Activated CD4-positive, alpha-beta T cell treated with anti-CD3 and anti-CD28 coated beads for 36 hours (primary cell): ENCODE data around the gene MYO1A. TPM values are rescaled to one million over a fixed set of nuclear protein-coding genes. Genes with fewer than 3 reads are reported as not detected.

Source experiments
- ATAC-seq: fragments of 200-7000 bp; cut with Tn5 transposase; one replicate; pipeline ENCODE4 v1.10.0; 2021; ENCODE audit warnings: mild to moderate bottlenecking, moderate library complexity
- CTCF ChIA-PET: fragments of 350-600 bp; sonication (Branson Sonifier 250); formaldehyde crosslinking; loops from one replicate; lab custom pipeline; 2021; ENCODE audit warnings: antibody characterized with exemption; lab: Charles Lee
- POLR2A ChIA-PET: fragments of 350-600 bp; sonication (Branson Sonifier 250); formaldehyde crosslinking; loops from one replicate; lab custom pipeline; 2021; ENCODE audit warnings: antibody characterized with exemption, inconsistent platforms; lab: Charles Lee
- DNase-seq: peaks from one replicate; pipeline ENCODE4 v3.0.0-alpha.2; 2020
- H3K27ac Mint-ChIP-seq: one replicate; pipeline ENCODE4 v1.8.0; 2021; ENCODE audit warnings: mixed read lengths
- H3K27me3 Mint-ChIP-seq: one replicate; pipeline ENCODE4 v1.8.0; 2021; ENCODE audit warnings: mixed read lengths
- H3K36me3 Mint-ChIP-seq: one replicate; pipeline ENCODE4 v1.8.0; 2021; ENCODE audit warnings: low read depth, mixed read lengths
- H3K4me1 Mint-ChIP-seq: one replicate; pipeline ENCODE4 v1.8.0; 2021; ENCODE audit warnings: mixed read lengths
- H3K4me3 Mint-ChIP-seq: one replicate; pipeline ENCODE4 v1.8.0; 2021; ENCODE audit warnings: mild to moderate bottlenecking, moderate library complexity, mixed read lengths
- H3K9me3 Mint-ChIP-seq: one replicate; pipeline ENCODE4 v1.8.0; 2021; ENCODE audit warnings: low read depth, mixed read lengths
- intact Hi-C, 2 experiments: fragments of 100-400 bp; cut with DNase I in 1 of 2; cut with micrococcal nuclease in 1 of 2; formaldehyde crosslinking; loops; one replicate each; pipeline versions ENCODE4 v1.14.2 to v1.15.1; 2022 to 2024; cut with DNase I, micrococcal nuclease
- total RNA-seq, 2 experiments: library from RNA; stranded (reverse); gene quantifications; one replicate each; pipeline ENCODE4 v1.2.3, GENCODE V29; 2021

MYO1A gene
- total RNA-seq, result 1 to 10 TPM; 2.4 to 2.6 TPM

DNA sequence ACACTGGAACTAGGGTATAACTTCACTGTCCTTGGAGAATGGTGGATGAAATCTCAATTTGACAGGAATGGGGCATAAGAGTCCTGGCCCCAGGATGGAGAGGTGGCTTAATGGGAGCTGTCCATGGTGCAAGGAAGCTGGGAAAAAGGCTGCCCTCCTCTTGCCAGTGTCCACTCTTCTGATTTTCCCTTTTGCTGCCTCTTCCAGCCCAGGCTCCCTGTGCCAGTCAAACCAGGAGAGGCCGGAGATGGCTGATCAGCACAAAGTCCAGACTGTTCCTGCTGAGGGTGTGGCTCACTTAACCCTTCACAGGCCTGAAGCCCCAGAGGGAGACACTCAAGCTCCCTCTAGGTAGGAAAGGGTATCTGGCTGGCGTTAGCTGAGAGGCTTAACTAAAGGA, at the start of gene MYO1A:
Gene MYO1A (minus strand): TSS at position 240 of the 400 bp plus-strand sequence. CDS start 1,806 bp downstream, outside the sequence.
- no peak within 1 kb of the TSS for H3K4me3 Mint-ChIP-seq
- intact Hi-C loops, result no loop called here
- POLR2A ChIA-PET, result no interaction called here
- no peaks in the 10 kb centered on the region for H3K27me3 Mint-ChIP-seq
- H3K27ac Mint-ChIP-seq, result no peak within 1 kb of the TSS
- no peaks in the 10 kb centered on the region for H3K9me3 Mint-ChIP-seq
- CTCF ChIA-PET, result interaction anchor here (1.0 to 3.8 kb wide), 7 partner anchors 11 to 296 kb away, joined by 3 to 28 read pairs (median 4); no protein-coding TSS in a partner anchor
- ATAC-seq (no peak), DNase-seq (no peak)
- H3K36me3 Mint-ChIP-seq, result peaks cover 15% of the 10 kb centered on the region
- H3K4me1 Mint-ChIP-seq, result peaks cover 32% of the 10 kb centered on the region

DNA sequence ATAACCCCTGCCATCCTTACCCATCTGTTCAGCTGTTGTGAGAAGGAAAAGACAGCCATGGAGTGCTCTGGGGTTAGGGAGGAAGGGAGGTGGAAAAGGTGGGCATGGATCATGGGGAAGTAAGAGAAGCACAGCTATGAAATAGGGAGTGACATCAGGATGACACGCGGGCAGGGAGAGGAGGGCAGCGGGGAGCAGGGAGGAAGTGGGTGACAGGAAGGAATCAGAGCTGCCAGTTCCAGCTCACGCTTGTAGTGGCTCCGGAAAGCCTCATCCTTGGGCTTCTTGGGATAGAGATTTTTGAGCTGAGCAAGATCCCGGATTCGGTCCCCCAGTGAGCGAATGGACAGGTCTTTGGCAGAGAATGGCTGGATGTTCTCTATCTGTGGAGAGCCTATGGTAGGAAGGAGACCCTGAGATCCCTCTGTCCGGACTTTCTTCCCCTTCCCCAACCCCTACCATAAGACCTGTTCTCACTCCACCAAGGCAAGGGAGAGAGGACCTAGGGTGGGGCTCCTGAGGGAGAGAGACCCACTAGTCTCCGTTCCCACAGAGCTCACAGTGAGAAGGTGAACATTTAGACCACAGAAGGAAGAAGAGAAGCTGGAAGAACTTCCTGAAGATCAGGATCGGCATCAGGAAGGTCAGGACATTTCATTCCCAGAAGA, 49.3 kb upstream of the MYO1A start:
- no peak for ATAC-seq
- Mint-ChIP-seq H3K27ac (peak overlapping the region; percentile 84), H3K9me3 (no peaks in the 10 kb centered on the region), H3K4me1 (peaks cover 39% of the 10 kb centered on the region), H3K4me3 (no peak overlapping the region), H3K36me3 (peaks cover 63% of the 10 kb centered on the region), H3K27me3 (no peaks in the 10 kb centered on the region)
- POLR2A ChIA-PET, result interaction anchor here (0.6 to 0.8 kb wide), 2 partner anchors 20 to 25 kb away, joined by 3 read pairs; partner anchors contain the start of gene NEMP1
- CTCF ChIA-PET, result interaction anchor here (1.0 to 24.0 kb wide), 6 partner anchors 9 to 27 kb away, joined by 3 to 411 read pairs (median 4); partner anchors contain the start of genes NEMP1 and STAT6
- no peak for DNase-seq
- intact Hi-C loops, result no loop called here

DNA sequence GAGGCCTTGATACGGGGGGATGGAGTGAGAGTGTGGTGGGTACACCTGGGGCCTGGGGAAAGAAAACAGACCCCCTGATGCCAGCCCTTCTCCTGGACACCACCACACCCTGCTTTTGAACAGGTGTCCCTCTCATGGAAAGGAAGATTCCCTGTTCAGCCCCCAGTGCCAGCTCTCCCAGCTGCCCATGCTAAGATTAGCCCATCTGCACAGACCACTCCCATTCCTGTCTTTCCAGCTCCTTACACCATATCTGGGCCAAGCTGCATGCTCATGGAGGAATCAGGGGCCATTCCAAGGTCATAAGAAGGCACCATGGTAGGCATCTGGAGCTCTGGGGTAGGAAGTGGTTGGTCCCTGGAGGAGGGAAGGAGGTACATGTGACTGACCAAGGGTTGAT, 48.6 kb upstream of the MYO1A start:
- POLR2A ChIA-PET, result interaction anchor here (0.6 to 0.8 kb wide), 2 partner anchors 20 to 26 kb away, joined by 3 read pairs; partner anchors contain the start of gene NEMP1
- Mint-ChIP-seq H3K27me3 (no peaks in the 10 kb centered on the region), H3K4me1 (peaks cover 37% of the 10 kb centered on the region), H3K27ac (peak overlapping the region; percentile 84), H3K9me3 (no peaks in the 10 kb centered on the region), H3K4me3 (no peak overlapping the region), H3K36me3 (peaks cover 60% of the 10 kb centered on the region)
- intact Hi-C loops, result no loop called here
- DNase-seq, result no peak
- CTCF ChIA-PET, result interaction anchor here (1.2 to 24.0 kb wide), 4 partner anchors 9 to 27 kb away, joined by 3 to 411 read pairs (median 12); partner anchors contain the start of genes NEMP1 and STAT6
- ATAC-seq, result no peak

DNA sequence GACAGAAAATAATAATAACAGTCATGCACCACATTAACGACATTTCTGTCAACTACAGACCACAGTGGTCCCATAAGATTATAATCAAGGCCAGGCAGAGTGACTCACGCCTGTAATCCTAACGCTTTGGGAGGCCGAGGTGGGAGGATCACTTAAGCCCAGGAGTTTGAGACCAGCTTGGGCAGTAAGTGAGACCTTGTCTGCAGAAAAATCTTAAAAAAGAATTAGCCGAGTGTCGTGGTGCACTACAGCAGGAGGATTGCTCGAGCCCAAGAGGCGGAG, 47.6 kb upstream of the MYO1A start:
- Mint-ChIP-seq H3K9me3 (no peaks in the 10 kb centered on the region), H3K4me3 (no peak overlapping the region), H3K36me3 (peaks cover 67% of the 10 kb centered on the region), H3K4me1 (peaks cover 45% of the 10 kb centered on the region), H3K27ac (no peak overlapping the region), H3K27me3 (no peaks in the 10 kb centered on the region)
- no peak for ATAC-seq
- ChIA-PET POLR2A (interaction anchor here (0.7 to 1.1 kb wide), 2 partner anchors 14 to 627 kb away, joined by 5 to 6 read pairs; no protein-coding TSS in a partner anchor), CTCF (interaction anchor here (2.0 to 24.0 kb wide), 2 partner anchors 14 to 26 kb away, joined by 7 to 411 read pairs; partner anchors contain the start of genes NEMP1 and STAT6)
- no peak for DNase-seq
- intact Hi-C loops, result no loop called here

DNA sequence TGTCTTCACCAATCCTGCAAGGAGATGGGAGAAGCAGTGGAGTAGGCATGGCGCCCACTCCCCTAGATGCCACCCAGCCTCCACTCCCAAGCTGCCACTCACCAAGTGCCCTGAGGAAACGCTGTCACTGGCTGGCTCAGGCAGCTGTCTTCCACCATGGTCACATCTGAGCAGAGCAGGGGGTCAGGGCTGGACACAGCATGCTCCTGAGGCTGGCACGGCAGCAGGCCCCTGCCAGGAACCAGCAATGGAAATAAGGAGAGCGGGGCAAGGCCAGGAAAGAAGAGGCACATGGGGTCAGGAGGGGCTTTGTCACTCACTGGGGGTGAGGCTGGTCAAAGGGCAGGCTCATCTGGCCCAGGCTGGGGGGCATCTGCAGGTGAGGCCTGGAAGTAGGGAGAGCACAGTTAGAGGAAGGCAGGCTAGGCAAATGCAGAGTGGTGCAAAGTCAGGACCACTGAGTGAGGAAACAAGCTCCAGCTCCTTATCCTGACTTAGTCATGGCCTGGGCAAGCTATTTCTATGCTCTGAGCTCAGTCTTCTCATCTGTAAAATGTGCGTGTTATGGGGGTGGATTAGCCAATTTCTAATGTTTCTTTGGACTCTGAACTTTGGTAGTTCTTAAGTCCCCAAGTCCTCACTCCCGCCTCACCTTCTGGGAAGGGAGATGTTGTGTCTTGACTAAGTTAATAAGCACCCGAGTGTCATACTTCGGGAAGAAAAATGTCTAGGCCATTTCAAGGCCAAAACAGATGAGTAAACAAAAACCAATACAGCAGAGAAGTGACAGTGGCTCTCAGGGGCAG, 47.0 kb upstream of the MYO1A start:
- Mint-ChIP-seq H3K27ac (peak overlapping the region; percentile 32), H3K4me3 (no peak overlapping the region), H3K36me3 (peaks cover 67% of the 10 kb centered on the region), H3K9me3 (no peaks in the 10 kb centered on the region), H3K27me3 (no peaks in the 10 kb centered on the region), H3K4me1 (peaks cover 46% of the 10 kb centered on the region)
- ChIA-PET CTCF (interaction anchor here (1.4 to 24.0 kb wide), 3 partner anchors 10 to 25 kb away, joined by 6 to 411 read pairs (median 7); partner anchors contain the start of genes NEMP1 and STAT6), POLR2A (interaction anchor here (1.1 kb wide), 1 partner anchor 15 kb away, joined by 6 read pairs; no protein-coding TSS in a partner anchor)
- intact Hi-C loops, result no loop called here
- DNase-seq (no peak), ATAC-seq (no peak)

DNA sequence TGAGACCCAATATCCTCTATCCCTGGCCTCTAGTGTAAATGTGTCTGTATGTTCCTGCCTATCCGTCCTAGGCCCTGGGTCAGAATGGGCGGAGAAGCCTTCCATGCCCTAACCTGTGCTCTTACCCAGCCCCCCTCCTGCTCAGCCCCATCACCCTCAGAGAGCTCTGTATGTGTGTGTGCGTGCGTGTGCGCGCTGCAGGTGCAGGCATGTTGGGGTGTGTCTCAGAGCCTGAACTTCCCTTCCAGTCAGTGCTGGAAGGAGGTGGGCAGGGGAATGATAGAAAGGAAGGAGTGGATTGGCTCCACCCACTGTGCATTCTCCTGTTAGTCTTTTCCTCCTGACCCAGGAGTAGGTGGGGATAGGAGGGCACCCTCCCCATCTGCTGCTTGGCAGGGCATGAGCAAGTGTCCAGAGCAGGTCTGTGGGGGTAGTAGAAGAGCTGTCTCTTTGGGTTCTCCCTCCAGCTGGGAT, 46.2 kb upstream of the MYO1A start:
- peaks cover 70% of the 10 kb centered on the region for H3K36me3 Mint-ChIP-seq
- H3K4me1 Mint-ChIP-seq, result peaks cover 50% of the 10 kb centered on the region
- no peaks in the 10 kb centered on the region for H3K27me3 Mint-ChIP-seq
- H3K4me3 Mint-ChIP-seq, result no peak overlapping the region
- DNase-seq (no peak), ATAC-seq (no peak)
- no peaks in the 10 kb centered on the region for H3K9me3 Mint-ChIP-seq
- peak overlapping the region; percentile 32 for H3K27ac Mint-ChIP-seq
- intact Hi-C loops, result no loop called here
- POLR2A ChIA-PET, result no interaction called here
- CTCF ChIA-PET, result interaction anchor here (1.4 to 24.0 kb wide), 3 partner anchors 10 to 24 kb away, joined by 6 to 411 read pairs (median 7); partner anchors contain the start of genes NEMP1 and STAT6

DNA sequence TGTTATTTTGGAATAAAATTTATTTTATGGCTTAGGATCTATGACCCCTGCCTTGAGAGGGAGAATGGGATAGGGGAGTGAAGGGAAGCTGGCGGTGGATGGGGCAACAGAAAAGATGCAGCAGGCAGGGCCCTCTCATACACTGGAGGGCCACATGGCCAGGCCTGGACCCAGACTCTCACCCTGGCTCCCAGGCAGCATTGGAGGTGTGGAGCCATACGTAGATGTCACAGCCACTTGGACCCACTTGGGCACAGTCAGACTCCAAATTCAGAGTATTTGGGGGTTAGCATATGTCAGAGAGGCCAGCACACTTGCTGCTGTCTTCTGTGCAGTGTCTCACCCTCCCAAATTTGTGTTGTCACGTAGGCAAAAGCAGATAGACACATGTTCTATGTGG, 45.5 kb upstream of the MYO1A start:
- peaks cover 56% of the 10 kb centered on the region for H3K4me1 Mint-ChIP-seq
- no peak overlapping the region for H3K4me3 Mint-ChIP-seq
- peak overlapping the region; percentile 81 for H3K27ac Mint-ChIP-seq
- intact Hi-C loops, result no loop called here
- H3K27me3 Mint-ChIP-seq, result no peaks in the 10 kb centered on the region
- ATAC-seq, result no peak
- H3K36me3 Mint-ChIP-seq, result peaks cover 76% of the 10 kb centered on the region
- CTCF ChIA-PET, result interaction anchor here (1.4 to 24.0 kb wide), 3 partner anchors 8 to 24 kb away, joined by 6 to 411 read pairs (median 9); partner anchors contain the start of gene NEMP1
- DNase-seq, result no peak
- POLR2A ChIA-PET, result no interaction called here
- no peaks in the 10 kb centered on the region for H3K9me3 Mint-ChIP-seq

DNA sequence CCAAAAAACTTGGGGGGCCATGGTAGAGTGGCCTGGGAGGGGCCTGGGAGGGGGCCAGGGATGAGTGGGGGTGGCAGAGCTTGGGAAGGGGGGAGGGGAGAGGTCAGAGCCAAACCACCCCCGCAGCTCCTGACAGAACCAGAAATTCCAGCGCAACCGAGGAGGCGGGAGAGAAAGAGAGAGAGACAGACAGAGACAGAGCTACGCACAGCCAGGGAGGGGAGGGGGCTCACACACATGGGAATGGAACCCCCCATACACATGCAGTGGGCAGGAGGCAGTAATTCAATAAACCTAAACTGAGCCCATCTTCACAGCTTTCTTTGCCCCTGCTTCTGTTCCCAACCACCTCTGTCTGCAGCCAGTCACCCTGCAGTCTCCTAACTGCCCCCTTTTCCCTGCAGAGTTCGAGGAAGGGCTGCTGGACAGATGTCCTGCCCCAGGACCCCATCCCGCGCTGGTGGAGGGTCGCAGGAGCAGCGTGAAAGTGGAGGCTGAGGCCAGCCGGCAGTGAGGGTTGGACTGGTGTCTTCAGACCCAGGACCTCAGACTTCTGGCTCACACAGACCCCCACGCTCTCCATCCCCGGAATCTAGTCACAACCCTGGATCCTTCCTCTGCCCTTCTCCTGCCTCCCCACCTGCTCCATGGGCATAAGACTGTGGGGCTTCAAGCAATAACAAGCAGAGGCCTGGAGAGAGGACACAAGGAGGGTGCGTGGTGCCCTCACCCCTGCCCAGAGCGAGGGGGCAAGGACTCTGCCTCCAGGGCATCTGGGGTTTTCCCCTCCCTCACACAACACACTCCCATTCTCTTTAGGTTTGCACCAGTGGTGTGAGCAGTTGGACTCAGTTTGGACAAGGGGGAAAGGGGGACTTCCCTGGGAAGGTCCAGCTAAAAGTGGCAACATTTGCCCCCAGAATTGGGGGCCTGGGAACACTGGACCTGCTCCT, 44.6 kb upstream of the MYO1A start:
- peak; percentile 8 for ATAC-seq
- ChIA-PET POLR2A (interaction anchor here (0.5 to 1.1 kb wide), 3 partner anchors 16 to 18 kb away, joined by 3 to 6 read pairs (median 4); partner anchors contain the start of genes NEMP1 and STAT6), CTCF (interaction anchor here (0.5 to 24.0 kb wide), 8 partner anchors 9 to 410 kb away, joined by 3 to 411 read pairs (median 3); partner anchors contain the start of genes NEMP1 and STAT6)
- peaks cover 62% of the 10 kb centered on the region for H3K4me1 Mint-ChIP-seq
- peaks cover 75% of the 10 kb centered on the region for H3K36me3 Mint-ChIP-seq
- no peaks in the 10 kb centered on the region for H3K9me3 Mint-ChIP-seq
- intact Hi-C loops, result loop anchor here in 1 of 2 experiments (1.0 kb wide), 1 partner anchor 16 kb away; no protein-coding TSS in a partner anchor
- peak overlapping the region; percentile 81 for H3K27ac Mint-ChIP-seq
- no peak for DNase-seq
- no peaks in the 10 kb centered on the region for H3K27me3 Mint-ChIP-seq
- H3K4me3 Mint-ChIP-seq, result peak overlapping the region; percentile 38

DNA sequence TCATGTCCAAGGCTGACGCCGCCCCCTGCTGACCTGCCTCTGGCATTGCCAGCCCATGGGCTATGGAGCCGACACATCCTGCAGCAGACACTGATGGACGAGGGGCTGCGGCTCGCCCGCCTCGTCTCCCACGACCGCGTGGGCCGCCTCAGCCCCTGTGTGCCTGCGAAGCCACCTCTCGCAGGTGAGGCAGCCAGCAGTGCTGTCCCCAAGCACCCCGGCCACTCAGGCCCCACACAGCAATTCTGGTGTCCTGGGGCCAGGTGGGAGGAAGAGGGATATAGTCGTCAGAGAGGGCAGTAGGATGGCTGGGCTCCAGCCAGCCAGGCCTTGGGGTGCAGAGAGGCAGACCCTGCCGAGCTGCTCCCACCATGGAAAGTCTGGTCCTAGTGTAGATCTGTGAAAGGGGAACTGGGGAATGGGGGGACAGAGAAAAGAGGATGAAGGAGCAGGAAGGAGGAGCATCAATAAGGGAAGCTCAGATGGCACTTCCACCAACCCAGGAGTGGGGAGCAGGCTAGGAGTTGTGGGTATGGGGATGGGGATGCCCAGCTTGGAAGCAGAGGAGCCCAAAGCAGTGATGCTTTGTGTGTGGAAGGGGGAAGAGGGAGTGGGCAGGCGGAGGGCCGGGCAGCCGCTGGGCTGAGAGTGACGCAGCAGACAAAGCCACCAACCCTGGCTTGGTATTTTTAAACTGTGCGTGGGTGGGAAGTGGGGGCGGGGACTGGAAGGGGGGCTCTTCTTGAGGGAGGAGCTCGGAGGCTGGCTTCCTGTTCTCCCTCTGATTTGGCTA, 43.7 kb upstream of the MYO1A start:
- peak; percentile 45 for ATAC-seq
- no peaks in the 10 kb centered on the region for H3K9me3 Mint-ChIP-seq
- CTCF ChIA-PET, result interaction anchor here (0.5 to 24.0 kb wide), 11 partner anchors 10 to 409 kb away, joined by 3 to 411 read pairs (median 3); partner anchors contain the start of genes NEMP1, PTGES3 and STAT6
- peaks cover 70% of the 10 kb centered on the region for H3K36me3 Mint-ChIP-seq
- H3K27ac Mint-ChIP-seq, result peak overlapping the region; percentile 88
- H3K4me1 Mint-ChIP-seq, result peaks cover 61% of the 10 kb centered on the region
- peak; percentile 89 for DNase-seq
- peak overlapping the region; percentile 93 for H3K4me3 Mint-ChIP-seq
- intact Hi-C loops, result loop anchor here (1.0 kb wide), 3 partner anchors 17 to 85 kb away; no protein-coding TSS in a partner anchor
- POLR2A ChIA-PET, result interaction anchor here (0.5 to 1.1 kb wide), 4 partner anchors 15 to 1164 kb away, joined by 3 to 6 read pairs (median 4); partner anchors contain the start of genes NEMP1 and STAT6
- no peaks in the 10 kb centered on the region for H3K27me3 Mint-ChIP-seq
